Measurements from ENCODE around the gene SEMA6A. TPM values are rescaled to one million over a fixed set of nuclear protein-coding genes. Genes with fewer than 3 reads are reported as not detected.

The SEMA6A gene
- polyA plus RNA-seq, 3 donors = 0.16 TPM; not detected in 2

DNA sequence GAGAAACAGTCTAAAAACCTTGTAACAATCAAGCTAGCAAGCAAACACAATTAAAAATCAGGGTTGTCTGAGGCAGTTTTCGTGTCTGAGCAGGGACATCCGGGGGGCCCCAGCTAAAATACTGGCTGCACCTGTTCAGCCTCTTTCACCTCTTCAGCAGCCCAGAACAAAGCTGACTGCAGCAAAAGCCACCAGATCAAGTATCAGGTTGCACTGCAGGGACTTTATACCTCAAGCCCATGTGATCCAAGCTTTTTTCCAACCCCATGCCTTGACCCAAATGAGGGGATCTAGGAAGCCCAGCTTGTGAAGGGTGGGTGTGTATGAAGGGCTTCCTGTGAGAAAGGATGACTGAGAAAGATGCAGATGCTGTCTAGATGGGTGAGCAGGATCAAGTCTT, 133.4 kb downstream of the SEMA6A start:
- no peaks in the 10 kb centered on the region for H4K20me1 ChIP-seq (ENCODE audit: insufficient read depth, low read length)
- Mint-ChIP-seq H3K9me3 (peaks cover 0 to 5% (median 2%) of the 10 kb centered on the region in 7 donors), H3K27me3 (ENCODE audit: low read depth in 3 of 3) (no peaks in the 10 kb centered on the region)

DNA sequence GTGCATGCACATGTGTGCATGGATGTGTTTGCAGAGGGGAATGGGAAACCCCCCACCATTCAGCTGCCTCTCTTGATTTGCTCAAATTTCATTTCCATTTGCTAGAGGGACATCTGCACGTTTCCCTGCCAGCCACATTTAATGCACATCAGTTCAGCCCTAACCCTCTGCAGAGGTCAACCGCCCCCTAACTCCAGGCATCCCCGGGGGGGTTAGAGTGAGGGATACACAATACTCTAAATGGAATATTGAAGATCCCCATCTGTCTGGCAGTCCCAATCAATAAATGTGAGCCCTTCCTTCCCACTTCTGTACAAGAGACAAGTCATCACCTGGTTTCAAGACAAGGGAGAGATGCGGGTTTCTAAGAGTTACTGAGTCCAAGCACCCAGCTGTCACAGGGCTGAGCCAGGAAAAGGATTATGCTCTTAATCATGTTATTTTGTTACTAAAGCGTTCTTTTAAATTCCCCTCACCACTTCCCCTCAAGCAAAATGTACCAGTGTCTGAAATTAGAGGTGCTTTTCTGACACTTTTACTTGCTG, 134.1 kb downstream of the SEMA6A start:
- Histone ChIP-seq H3K27ac (ENCODE audit: low read depth in 1 of 2, low read length in 2 of 2) (no peak overlapping the region), H3K4me1 (ENCODE audit: control insufficient read depth in 1 of 2, insufficient read depth in 2 of 2, low read length in 2 of 2) (no peaks in the 10 kb centered on the region), H3K9me3 (replicated peaks in 1 of 2; ENCODE audit: control insufficient read depth in 1 of 2, insufficient read depth in 1 of 2, low read length in 2 of 2) (no peaks in the 10 kb centered on the region), H2AFZ (ENCODE audit: insufficient read depth, low read depth, low read length, poor library complexity, severe bottlenecking) (no peak overlapping the region), H3K9ac (ENCODE audit: insufficient read depth, low read length, poor library complexity, severe bottlenecking) (no peak overlapping the region), H3K36me3 (replicated peaks in 1 of 2; ENCODE audit: control insufficient read depth in 1 of 2, insufficient read depth in 2 of 2, low read length in 2 of 2) (no peaks in the 10 kb centered on the region), H3K4me2 (replicated peaks; ENCODE audit: extremely low read depth, low read length, poor library complexity, severe bottlenecking) (no peak overlapping the region), H3K79me2 (ENCODE audit: insufficient read depth, low read length) (no peaks in the 10 kb centered on the region), H4K20me1 (ENCODE audit: insufficient read depth, low read length) (no peaks in the 10 kb centered on the region), H3K4me3 (replicated peaks in 1 of 3; ENCODE audit: low read depth in 2 of 3, low read length in 3 of 3) (no peak overlapping the region), H3K27me3 (ENCODE audit: control insufficient read depth in 2 of 2, insufficient read depth in 2 of 2, low read length in 2 of 2) (no peaks in the 10 kb centered on the region)
- H3K4me1 Mint-ChIP-seq = no peaks in the 10 kb centered on the region
- peaks cover 5% of the 10 kb centered on the region in 2 donors for H3K36me3 Mint-ChIP-seq
- no CpG with 5 or more reads among the region's 5 CpGs for WGBS (ENCODE audit: insufficient coverage)
- H3K27me3 Mint-ChIP-seq (ENCODE audit: low read depth in 3 of 3) = no peaks in the 10 kb centered on the region
- DNase-seq = no peak
- H3K27ac Mint-ChIP-seq = no peak overlapping the region
- H3K4me3 Mint-ChIP-seq = no peak overlapping the region
- H3K9me3 Mint-ChIP-seq = peaks cover 0 to 1% (median under 1%) of the 10 kb centered on the region in 7 donors
- intact Hi-C loops (cut with micrococcal nuclease) = no loop called here
- TF ChIP-seq, protein P1, sequence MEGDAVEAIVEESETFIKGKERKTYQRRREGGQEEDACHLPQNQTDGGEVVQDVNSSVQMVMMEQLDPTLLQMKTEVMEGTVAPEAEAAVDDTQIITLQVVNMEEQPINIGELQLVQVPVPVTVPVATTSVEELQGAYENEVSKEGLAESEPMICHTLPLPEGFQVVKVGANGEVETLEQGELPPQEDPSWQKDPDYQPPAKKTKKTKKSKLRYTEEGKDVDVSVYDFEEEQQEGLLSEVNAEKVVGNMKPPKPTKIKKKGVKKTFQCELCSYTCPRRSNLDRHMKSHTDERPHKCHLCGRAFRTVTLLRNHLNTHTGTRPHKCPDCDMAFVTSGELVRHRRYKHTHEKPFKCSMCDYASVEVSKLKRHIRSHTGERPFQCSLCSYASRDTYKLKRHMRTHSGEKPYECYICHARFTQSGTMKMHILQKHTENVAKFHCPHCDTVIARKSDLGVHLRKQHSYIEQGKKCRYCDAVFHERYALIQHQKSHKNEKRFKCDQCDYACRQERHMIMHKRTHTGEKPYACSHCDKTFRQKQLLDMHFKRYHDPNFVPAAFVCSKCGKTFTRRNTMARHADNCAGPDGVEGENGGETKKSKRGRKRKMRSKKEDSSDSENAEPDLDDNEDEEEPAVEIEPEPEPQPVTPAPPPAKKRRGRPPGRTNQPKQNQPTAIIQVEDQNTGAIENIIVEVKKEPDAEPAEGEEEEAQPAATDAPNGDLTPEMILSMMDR (IDR thresholded peaks at IDR 0.05) = no peak

More for the DNA sequence above, 133.4 kb downstream of the SEMA6A start:
- TF ChIP-seq, protein P1 (IDR thresholded peaks at IDR 0.05) = no peak
- intact Hi-C loops (cut with micrococcal nuclease) = no loop called here
- no peak overlapping the region for H2AFZ ChIP-seq (ENCODE audit: insufficient read depth, low read depth, low read length, poor library complexity, severe bottlenecking)
- H3K36me3 ChIP-seq (replicated peaks in 1 of 2; ENCODE audit: control insufficient read depth in 1 of 2, insufficient read depth in 2 of 2, low read length in 2 of 2) = no peaks in the 10 kb centered on the region
- H3K4me3 Mint-ChIP-seq = no peak overlapping the region
- H3K4me2 ChIP-seq (replicated peaks; ENCODE audit: extremely low read depth, low read length, poor library complexity, severe bottlenecking) = no peak overlapping the region
- H3K4me3 ChIP-seq (replicated peaks in 1 of 3; ENCODE audit: low read depth in 2 of 3, low read length in 3 of 3) = no peak overlapping the region
- H3K27me3 ChIP-seq (ENCODE audit: control insufficient read depth in 2 of 2, insufficient read depth in 2 of 2, low read length in 2 of 2) = no peaks in the 10 kb centered on the region
- peaks cover 1 to 2% of the 10 kb centered on the region in 2 donors for H3K9me3 ChIP-seq (replicated peaks in 1 of 2; ENCODE audit: control insufficient read depth in 1 of 2, insufficient read depth in 1 of 2, low read length in 2 of 2)
- H3K36me3 Mint-ChIP-seq = peaks cover 7 to 8% of the 10 kb centered on the region in 2 donors
- WGBS (ENCODE audit: insufficient coverage) = 100% methylated on average over 2 of the region's 2 CpGs
- H3K4me1 Mint-ChIP-seq = no peaks in the 10 kb centered on the region
- no peaks in the 10 kb centered on the region for H3K4me1 ChIP-seq (ENCODE audit: control insufficient read depth in 1 of 2, insufficient read depth in 2 of 2, low read length in 2 of 2)
- no peak overlapping the region for H3K9ac ChIP-seq (ENCODE audit: insufficient read depth, low read length, poor library complexity, severe bottlenecking)
- no peak overlapping the region for H3K27ac ChIP-seq (ENCODE audit: low read depth in 1 of 2, low read length in 2 of 2)
- peak overlapping the region in 1 of 7 donors; percentile 14 for H3K27ac Mint-ChIP-seq
- no peaks in the 10 kb centered on the region for H3K79me2 ChIP-seq (ENCODE audit: insufficient read depth, low read length)
- no peak for DNase-seq

All from CD14-positive monocyte (primary cell).